Measurements from ENCODE around the gene NDUFA12.

DNA sequence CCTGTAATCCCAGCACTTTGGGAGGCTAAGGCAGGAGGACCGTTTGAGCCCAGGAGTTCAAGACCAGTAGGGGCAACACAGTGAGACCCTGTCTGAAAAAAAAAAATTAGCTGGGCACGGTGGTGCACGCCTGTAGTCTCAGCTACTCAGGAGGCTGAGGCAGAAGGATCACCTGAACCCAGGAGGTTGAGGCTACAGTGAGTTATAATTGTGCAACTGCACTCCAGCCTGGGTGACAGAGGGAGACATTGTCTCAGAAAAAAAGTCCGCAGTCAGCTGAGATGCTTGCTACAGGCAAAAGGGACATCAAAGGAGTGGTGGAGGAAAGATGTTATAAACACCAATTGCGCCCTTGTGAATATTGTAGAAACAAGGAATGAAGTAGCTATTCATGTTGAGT lies 77.8 kb downstream of the NDUFA12 start:
- TF ChIP-seq, protein P1, sequence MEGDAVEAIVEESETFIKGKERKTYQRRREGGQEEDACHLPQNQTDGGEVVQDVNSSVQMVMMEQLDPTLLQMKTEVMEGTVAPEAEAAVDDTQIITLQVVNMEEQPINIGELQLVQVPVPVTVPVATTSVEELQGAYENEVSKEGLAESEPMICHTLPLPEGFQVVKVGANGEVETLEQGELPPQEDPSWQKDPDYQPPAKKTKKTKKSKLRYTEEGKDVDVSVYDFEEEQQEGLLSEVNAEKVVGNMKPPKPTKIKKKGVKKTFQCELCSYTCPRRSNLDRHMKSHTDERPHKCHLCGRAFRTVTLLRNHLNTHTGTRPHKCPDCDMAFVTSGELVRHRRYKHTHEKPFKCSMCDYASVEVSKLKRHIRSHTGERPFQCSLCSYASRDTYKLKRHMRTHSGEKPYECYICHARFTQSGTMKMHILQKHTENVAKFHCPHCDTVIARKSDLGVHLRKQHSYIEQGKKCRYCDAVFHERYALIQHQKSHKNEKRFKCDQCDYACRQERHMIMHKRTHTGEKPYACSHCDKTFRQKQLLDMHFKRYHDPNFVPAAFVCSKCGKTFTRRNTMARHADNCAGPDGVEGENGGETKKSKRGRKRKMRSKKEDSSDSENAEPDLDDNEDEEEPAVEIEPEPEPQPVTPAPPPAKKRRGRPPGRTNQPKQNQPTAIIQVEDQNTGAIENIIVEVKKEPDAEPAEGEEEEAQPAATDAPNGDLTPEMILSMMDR (IDR thresholded peaks at IDR 0.05) = no peak
- no peak for TF ChIP-seq ZFX (IDR thresholded peaks at IDR 0.05; ENCODE audit: borderline replicate concordance)
